Left ventricle myocardium inferior (tissue), 1 donor: Measurements from ENCODE around the gene HS6ST3. TPM values are rescaled to one million over a fixed set of nuclear protein-coding genes. Genes with fewer than 3 reads are reported as not detected.

Experiments used
- DNase-seq: peaks from one replicate; pipeline ENCODE4 v3.0.0-alpha.2; 2020
- H3K27ac ChIP-seq: fragments of 200-600 bp; replicated peaks from 2 replicates; pipeline ENCODE4 v1.8.0; 2021
- H3K27me3 ChIP-seq: fragments of 200-600 bp; 2 replicates; pipeline ENCODE4 v1.8.0; 2021; ENCODE audit warnings: low read depth
- H3K36me3 ChIP-seq: fragments of 200-600 bp; 2 replicates; pipeline ENCODE4 v1.8.0; 2021
- H3K4me1 ChIP-seq: fragments of 200-600 bp; 2 replicates; pipeline ENCODE4 v1.8.0; 2021
- H3K4me3 ChIP-seq: fragments of 200-600 bp; 2 replicates; pipeline ENCODE4 v1.8.0; 2021; ENCODE audit warnings: mild to moderate bottlenecking, moderate library complexity
- H3K9me3 ChIP-seq: fragments of 200-600 bp; replicated peaks from 2 replicates; pipeline ENCODE4 v1.8.0; 2021
- intact Hi-C: fragments of 100-400 bp; cut with micrococcal nuclease; formaldehyde crosslinking; loops from one replicate; pipeline ENCODE4 v1.11.0; 2022
- total RNA-seq: library from RNA; stranded (reverse); fragmentation: NEBNext Ultra II Directional; extraction: Animal tissue kit (Norgen Biotek cat#: 25700); gene quantifications from one replicate; pipeline ENCODE4 v1.2.1, GENCODE V29; 2021
- TF ChIP-seq, protein P1 (sequence below): fragments of 200-600 bp; IDR thresholded peaks from 2 replicates; pipeline ENCODE4 v1.8.0; 2021; ENCODE audit warnings: antibody characterized with exemption, mild to moderate bottlenecking, borderline replicate concordance
- donor health status: DM: no; HTN: yes; CAD: no; lungs with severe emphysema.

HS6ST3 gene
- total RNA-seq, 1 donor from 2014 or later, result 2.0 TPM

DNA sequence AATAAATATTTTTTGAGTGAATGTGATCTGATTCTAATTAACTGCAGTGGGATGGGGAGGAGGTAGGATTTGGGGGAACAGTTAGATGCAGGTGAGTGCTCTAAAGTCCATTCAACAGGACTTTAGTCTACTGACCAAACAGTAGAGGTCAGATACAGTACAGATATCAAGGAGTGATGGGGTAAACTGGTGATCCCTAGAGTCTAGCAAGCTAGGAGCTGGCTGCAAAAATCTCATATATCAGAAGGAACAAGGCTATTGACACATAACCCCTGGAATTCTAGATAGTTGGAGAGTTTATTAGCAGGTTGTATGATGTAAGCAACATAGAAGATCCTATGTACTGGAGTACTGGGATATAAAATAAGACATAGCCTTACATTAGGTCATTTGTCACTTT lies 131.6 kb downstream of the HS6ST3 start:
- Histone ChIP-seq H3K27me3 (no peaks in the 10 kb centered on the region), H3K4me3 (no peak overlapping the region), H3K9me3 (no peaks in the 10 kb centered on the region), H3K4me1 (no peaks in the 10 kb centered on the region), H3K27ac (no peak overlapping the region), H3K36me3 (no peaks in the 10 kb centered on the region)
- intact Hi-C loops, result no loop called here
- DNase-seq, result no peak
- TF ChIP-seq, protein P1, sequence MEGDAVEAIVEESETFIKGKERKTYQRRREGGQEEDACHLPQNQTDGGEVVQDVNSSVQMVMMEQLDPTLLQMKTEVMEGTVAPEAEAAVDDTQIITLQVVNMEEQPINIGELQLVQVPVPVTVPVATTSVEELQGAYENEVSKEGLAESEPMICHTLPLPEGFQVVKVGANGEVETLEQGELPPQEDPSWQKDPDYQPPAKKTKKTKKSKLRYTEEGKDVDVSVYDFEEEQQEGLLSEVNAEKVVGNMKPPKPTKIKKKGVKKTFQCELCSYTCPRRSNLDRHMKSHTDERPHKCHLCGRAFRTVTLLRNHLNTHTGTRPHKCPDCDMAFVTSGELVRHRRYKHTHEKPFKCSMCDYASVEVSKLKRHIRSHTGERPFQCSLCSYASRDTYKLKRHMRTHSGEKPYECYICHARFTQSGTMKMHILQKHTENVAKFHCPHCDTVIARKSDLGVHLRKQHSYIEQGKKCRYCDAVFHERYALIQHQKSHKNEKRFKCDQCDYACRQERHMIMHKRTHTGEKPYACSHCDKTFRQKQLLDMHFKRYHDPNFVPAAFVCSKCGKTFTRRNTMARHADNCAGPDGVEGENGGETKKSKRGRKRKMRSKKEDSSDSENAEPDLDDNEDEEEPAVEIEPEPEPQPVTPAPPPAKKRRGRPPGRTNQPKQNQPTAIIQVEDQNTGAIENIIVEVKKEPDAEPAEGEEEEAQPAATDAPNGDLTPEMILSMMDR, result no peak

DNA sequence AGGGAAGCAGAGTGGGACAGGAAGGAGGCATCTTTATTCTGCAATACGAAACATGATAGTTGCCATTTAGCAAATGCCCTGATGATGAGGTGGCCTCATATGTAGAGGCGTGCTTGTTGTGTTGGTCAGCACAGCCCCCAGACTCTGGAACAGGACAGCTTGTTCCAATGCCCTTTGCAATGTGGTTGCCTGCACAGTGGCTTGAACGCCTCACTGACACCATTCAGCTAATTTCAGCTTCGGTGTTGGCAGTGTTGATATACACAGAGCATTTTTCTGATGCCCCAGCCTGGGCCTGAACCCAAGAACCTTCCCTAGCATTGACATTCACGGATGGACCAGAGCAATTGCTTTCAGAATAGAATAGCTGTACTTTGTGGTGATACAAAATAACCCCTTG lies 133.3 kb downstream of the HS6ST3 start:
- peak overlapping the region; percentile 48 for H3K27ac ChIP-seq
- H3K4me3 ChIP-seq, result no peak overlapping the region
- no peaks in the 10 kb centered on the region for H3K27me3 ChIP-seq
- TF ChIP-seq, protein P1, result no peak
- no peaks in the 10 kb centered on the region for H3K36me3 ChIP-seq
- H3K4me1 ChIP-seq, result no peaks in the 10 kb centered on the region
- intact Hi-C loops, result no loop called here
- peak; percentile 14 for DNase-seq
- H3K9me3 ChIP-seq, result no peaks in the 10 kb centered on the region

DNA sequence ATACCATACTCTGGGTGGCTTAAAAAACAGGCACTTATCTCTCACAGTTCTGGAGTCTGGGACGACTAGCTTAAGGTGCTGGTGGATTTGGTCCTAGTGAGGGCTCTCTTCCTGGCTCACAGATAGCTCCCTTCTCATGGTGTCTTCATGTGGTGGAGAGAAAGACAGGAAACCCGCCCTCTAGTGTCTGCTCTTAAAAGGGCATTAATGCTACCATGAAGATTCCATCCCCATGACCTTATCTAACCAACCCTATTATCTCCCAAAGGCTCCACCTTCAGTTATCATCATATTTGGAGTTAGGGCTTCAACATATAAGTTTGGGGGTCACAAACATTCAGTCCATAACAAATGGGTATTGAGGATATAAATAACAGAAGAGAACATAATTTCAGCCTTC lies 139.4 kb downstream of the HS6ST3 start:
- TF ChIP-seq, protein P1, result peak; percentile 54
- DNase-seq, result no peak
- no peaks in the 10 kb centered on the region for H3K27me3 ChIP-seq
- no peak overlapping the region for H3K4me3 ChIP-seq
- no peaks in the 10 kb centered on the region for H3K36me3 ChIP-seq
- no peak overlapping the region for H3K27ac ChIP-seq
- intact Hi-C loops, result no loop called here
- H3K4me1 ChIP-seq, result no peaks in the 10 kb centered on the region
- H3K9me3 ChIP-seq, result no peaks in the 10 kb centered on the region

DNA sequence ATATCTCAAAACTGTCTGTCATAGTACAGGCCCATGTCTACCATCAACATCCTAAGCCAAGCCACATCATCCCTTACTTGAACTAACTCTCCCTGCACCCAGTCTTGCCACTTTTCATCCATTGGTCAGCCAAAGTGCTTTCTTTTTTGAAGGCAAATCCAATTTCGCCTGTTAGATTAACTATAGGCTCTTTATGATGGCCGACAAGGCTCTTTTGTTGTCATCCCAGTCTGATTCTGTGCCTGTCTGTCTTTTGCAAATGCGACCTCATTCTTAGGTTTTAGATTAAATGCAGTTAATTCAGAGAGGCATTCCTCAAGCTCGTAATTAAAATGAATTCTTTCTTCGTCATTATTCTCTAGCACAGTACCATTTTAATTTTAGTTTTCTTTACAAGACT lies 148.3 kb downstream of the HS6ST3 start:
- H3K4me3 ChIP-seq, result no peak overlapping the region
- H3K4me1 ChIP-seq, result no peaks in the 10 kb centered on the region
- no peak overlapping the region for H3K27ac ChIP-seq
- TF ChIP-seq, protein P1, result no peak
- no peaks in the 10 kb centered on the region for H3K27me3 ChIP-seq
- H3K36me3 ChIP-seq, result no peaks in the 10 kb centered on the region
- intact Hi-C loops, result no loop called here
- H3K9me3 ChIP-seq, result no peaks in the 10 kb centered on the region
- no peak for DNase-seq

GRCh38 chr13:96238861-96239260 lies 149.0 kb downstream of the HS6ST3 start:
- Histone ChIP-seq H3K27me3 (no peaks in the 10 kb centered on the region), H3K4me1 (no peaks in the 10 kb centered on the region), H3K27ac (no peak overlapping the region), H3K36me3 (no peaks in the 10 kb centered on the region), H3K4me3 (no peak overlapping the region), H3K9me3 (no peaks in the 10 kb centered on the region)
- no peak for DNase-seq
- intact Hi-C loops, result no loop called here
- TF ChIP-seq, protein P1, result no peak

DNA sequence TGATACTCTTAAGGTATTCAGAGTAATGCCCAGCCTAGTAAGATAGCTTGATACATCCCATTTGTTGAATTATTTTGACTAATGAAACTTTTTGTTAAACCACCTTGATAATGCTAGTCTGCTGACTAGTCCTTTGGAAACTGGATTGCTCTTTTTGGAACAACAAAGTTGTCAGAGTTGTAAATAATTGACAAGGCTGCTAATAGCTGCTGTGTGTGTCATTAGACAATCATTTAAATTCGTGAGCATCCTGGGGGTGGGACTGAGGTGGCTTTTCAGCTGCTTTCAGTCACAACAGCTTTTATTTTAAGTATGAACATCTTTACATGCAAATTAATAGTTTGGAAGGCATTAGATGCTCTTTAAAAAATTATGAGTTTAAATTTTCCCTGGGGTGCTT lies 153.5 kb downstream of the HS6ST3 start:
- H3K9me3 ChIP-seq, result no peaks in the 10 kb centered on the region
- H3K4me3 ChIP-seq, result no peak overlapping the region
- no peak for DNase-seq
- H3K36me3 ChIP-seq, result no peaks in the 10 kb centered on the region
- no peaks in the 10 kb centered on the region for H3K27me3 ChIP-seq
- TF ChIP-seq, protein P1, result no peak
- intact Hi-C loops, result no loop called here
- no peaks in the 10 kb centered on the region for H3K4me1 ChIP-seq
- no peak overlapping the region for H3K27ac ChIP-seq
